Measurements from ENCODE around the gene MAGEA11. TPM values are rescaled to one million over a fixed set of nuclear protein-coding genes. Genes with fewer than 3 reads are reported as not detected.
"Not testable (repeated sequence)": the region's sequence is repeated elsewhere in the genome, so short reads cannot be mapped to it uniquely, and the experiment has no call there.

Gene MAGEA11
- total RNA-seq, 1 donor from 2014 or later: 0.17 TPM

- Mint-ChIP-seq H3K36me3 (no peaks in the 10 kb centered on the region), H3K4me1 (ENCODE audit: unreplicated experiment) (no peaks in the 10 kb centered on the region), H3K4me3 (no peak overlapping the region), H3K27ac (no peak overlapping the region), H3K9me3 (no peaks in the 10 kb centered on the region), H3K27me3 (no peaks in the 10 kb centered on the region)
- TF ChIP-seq CTCF (conservative IDR thresholded peaks at IDR 0.05): no peak
- DNase-seq (ENCODE audit: extremely low spot score, unreplicated experiment): no peak
Observed at GRCh38 chrX:149715468-149715867, 3.6 kb downstream of the MAGEA11 start.

- H3K4me3 Mint-ChIP-seq: no peak overlapping the region
- no peaks in the 10 kb centered on the region for H3K9me3 Mint-ChIP-seq
- no peaks in the 10 kb centered on the region for H3K4me1 Mint-ChIP-seq (ENCODE audit: unreplicated experiment)
- no peak for DNase-seq (ENCODE audit: extremely low spot score, unreplicated experiment)
- H3K27ac Mint-ChIP-seq: no peak overlapping the region
- no peaks in the 10 kb centered on the region for H3K27me3 Mint-ChIP-seq
- no peaks in the 10 kb centered on the region for H3K36me3 Mint-ChIP-seq
- TF ChIP-seq CTCF (conservative IDR thresholded peaks at IDR 0.05): no peak
Observed at GRCh38 chrX:149716632-149717031, 4.8 kb downstream of the MAGEA11 start.

GRCh38 chrX:149717803-149718202, 5.9 kb downstream of the MAGEA11 start:
- H3K27me3 Mint-ChIP-seq: no peaks in the 10 kb centered on the region
- no peaks in the 10 kb centered on the region for H3K9me3 Mint-ChIP-seq
- H3K4me1 Mint-ChIP-seq (ENCODE audit: unreplicated experiment): no peaks in the 10 kb centered on the region
- DNase-seq (ENCODE audit: extremely low spot score, unreplicated experiment): no peak
- H3K36me3 Mint-ChIP-seq: no peaks in the 10 kb centered on the region
- no peak overlapping the region for H3K27ac Mint-ChIP-seq
- no peak for TF ChIP-seq CTCF (conservative IDR thresholded peaks at IDR 0.05)
- no peak overlapping the region for H3K4me3 Mint-ChIP-seq

GRCh38 chrX:149718757-149719156, 6.9 kb downstream of the MAGEA11 start:
- Mint-ChIP-seq H3K9me3 (no peaks in the 10 kb centered on the region), H3K4me1 (ENCODE audit: unreplicated experiment) (no peaks in the 10 kb centered on the region), H3K36me3 (no peaks in the 10 kb centered on the region)

GRCh38 chrX:149720021-149720689, 8.3 kb downstream of the MAGEA11 start:
- no peaks in the 10 kb centered on the region for H3K4me1 Mint-ChIP-seq (ENCODE audit: unreplicated experiment)
- no peak overlapping the region for H3K27ac Mint-ChIP-seq
- no peak for DNase-seq (ENCODE audit: extremely low spot score, unreplicated experiment)
- H3K36me3 Mint-ChIP-seq: no peaks in the 10 kb centered on the region
- no peaks in the 10 kb centered on the region for H3K27me3 Mint-ChIP-seq
- H3K4me3 Mint-ChIP-seq: no peak overlapping the region
- no peaks in the 10 kb centered on the region for H3K9me3 Mint-ChIP-seq
- TF ChIP-seq CTCF (conservative IDR thresholded peaks at IDR 0.05): no peak

More at GRCh38 chrX:149718757-149719156, 6.9 kb downstream of the MAGEA11 start:
- no peak for DNase-seq (ENCODE audit: extremely low spot score, unreplicated experiment)
- Mint-ChIP-seq H3K27ac (no peak overlapping the region), H3K27me3 (no peaks in the 10 kb centered on the region), H3K4me3 (no peak overlapping the region)
- TF ChIP-seq CTCF (conservative IDR thresholded peaks at IDR 0.05): no peak

GRCh38 chrX:149721241-149721640, 9.4 kb downstream of the MAGEA11 start:
- not testable (repeated sequence) for H3K27me3 Mint-ChIP-seq; DNase-seq (ENCODE audit: extremely low spot score, unreplicated experiment); H3K4me3 Mint-ChIP-seq; H3K27ac Mint-ChIP-seq; H3K4me1 Mint-ChIP-seq (ENCODE audit: unreplicated experiment); H3K9me3 Mint-ChIP-seq; H3K36me3 Mint-ChIP-seq

All from type B pancreatic cell (in vitro differentiated cells).